Heart left ventricle (tissue), 13 donors: ENCODE measurements around the gene ELMOD1.

Experiments
- POLR2A ChIP-seq, 2 donors: fragments of 450-650 bp; IDR thresholded peaks; one replicate each; pipeline ENCODE4 v1.6.1; 2017; ENCODE audit warnings: antibody characterized with exemption in 2 of 2, mild to moderate bottlenecking in 2 of 2, moderate library complexity in 2 of 2
- TF ChIP-seq, protein P1 (sequence below), 12 donors: fragments of 200-600 bp; sonication (generic) in 4 of 12; IDR thresholded peaks; one replicate each; pipeline versions ENCODE4 v1.5.0 to v1.8.0; 2018 to 2022; ENCODE audit warnings: antibody characterized with exemption in 12 of 12, mild to moderate bottlenecking in 5 of 12
- donor health status: ischemic (EF 13 %, LVEDD 7.1; RV severe dilation, severe dysfunction).
- donor health status: DM: no; HTN: yes; CAD: no.
- donor health status: DM: no; HTN: no; CAD: no.
- donor health status: ischemic (EF 25% LVEDD 6.9; RV normal size, moderate dysfunction).
- donor health status: ischemic (EF 25% LVEDD 5.7; RV mildly dilated, moderate dysfunction).
- donor health status: ischemic (EF 35%, LVEDD 5.7; RV mildly dilated, moderate dysfunction).
- donor health status: nonischemic (EF 11% LVEDD 7.7; RV severe dilation, severe dysfunction).
- donor health status: DM: yes; HTN: yes; CAD: no.
- donor health status: PGD.
- donor health status: ischemic (EF 29% LVEDD 5.4; RV normal size, mild dysfunction).
- donor health status: nonischemic (EF 23%, LVEDD 6.1; RV moderate dilation, normal function).

DNA sequence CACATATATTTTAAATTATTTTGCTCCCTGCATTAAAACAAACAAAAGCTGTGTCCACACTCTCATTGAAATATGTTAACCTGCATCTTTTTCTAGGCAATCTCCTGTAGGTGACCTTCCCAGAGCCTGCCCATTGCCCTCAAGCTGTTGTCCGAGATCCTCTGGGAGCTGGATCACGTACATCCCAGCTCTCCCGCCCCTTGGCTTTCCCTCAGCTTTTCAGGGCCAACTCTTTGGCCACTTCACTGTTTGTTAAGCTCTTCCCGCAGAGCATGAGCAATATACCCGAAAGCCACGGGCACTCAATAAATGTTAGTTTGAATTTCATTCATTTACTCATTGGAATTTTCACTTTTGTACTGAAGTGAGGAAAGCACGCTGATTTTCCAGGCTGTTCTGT is 32.2 kb downstream of the ELMOD1 start:
- TF ChIP-seq, protein P1, sequence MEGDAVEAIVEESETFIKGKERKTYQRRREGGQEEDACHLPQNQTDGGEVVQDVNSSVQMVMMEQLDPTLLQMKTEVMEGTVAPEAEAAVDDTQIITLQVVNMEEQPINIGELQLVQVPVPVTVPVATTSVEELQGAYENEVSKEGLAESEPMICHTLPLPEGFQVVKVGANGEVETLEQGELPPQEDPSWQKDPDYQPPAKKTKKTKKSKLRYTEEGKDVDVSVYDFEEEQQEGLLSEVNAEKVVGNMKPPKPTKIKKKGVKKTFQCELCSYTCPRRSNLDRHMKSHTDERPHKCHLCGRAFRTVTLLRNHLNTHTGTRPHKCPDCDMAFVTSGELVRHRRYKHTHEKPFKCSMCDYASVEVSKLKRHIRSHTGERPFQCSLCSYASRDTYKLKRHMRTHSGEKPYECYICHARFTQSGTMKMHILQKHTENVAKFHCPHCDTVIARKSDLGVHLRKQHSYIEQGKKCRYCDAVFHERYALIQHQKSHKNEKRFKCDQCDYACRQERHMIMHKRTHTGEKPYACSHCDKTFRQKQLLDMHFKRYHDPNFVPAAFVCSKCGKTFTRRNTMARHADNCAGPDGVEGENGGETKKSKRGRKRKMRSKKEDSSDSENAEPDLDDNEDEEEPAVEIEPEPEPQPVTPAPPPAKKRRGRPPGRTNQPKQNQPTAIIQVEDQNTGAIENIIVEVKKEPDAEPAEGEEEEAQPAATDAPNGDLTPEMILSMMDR (IDR thresholded peaks at IDR 0.05): no peak
- no peak for TF ChIP-seq POLR2A (IDR thresholded peaks at IDR 0.05)
